DMS79 (cell line): ENCODE results near the gene NDUFA11.
A peak's percentile ranks its signal among the peaks of the same experiment; 100 is the strongest.

Experiments used
- DNase-seq: peaks from one replicate; lab custom pipeline; 2025; lab: John Stamatoyannopoulos, UW

Gene NDUFA11

GRCh38 chr19:5903624-5904351 lies at the start of gene NDUFA11:
TSS of gene NDUFA11 (minus strand) at chr19:5903790. CDS start at chr19:5903708, 82 bp downstream.
- DNase-seq, result peak; percentile 86

- DNase-seq, result no peak
Observed at GRCh38 chr19:5953030-5953589, 49.5 kb upstream of the NDUFA11 start.

DNA sequence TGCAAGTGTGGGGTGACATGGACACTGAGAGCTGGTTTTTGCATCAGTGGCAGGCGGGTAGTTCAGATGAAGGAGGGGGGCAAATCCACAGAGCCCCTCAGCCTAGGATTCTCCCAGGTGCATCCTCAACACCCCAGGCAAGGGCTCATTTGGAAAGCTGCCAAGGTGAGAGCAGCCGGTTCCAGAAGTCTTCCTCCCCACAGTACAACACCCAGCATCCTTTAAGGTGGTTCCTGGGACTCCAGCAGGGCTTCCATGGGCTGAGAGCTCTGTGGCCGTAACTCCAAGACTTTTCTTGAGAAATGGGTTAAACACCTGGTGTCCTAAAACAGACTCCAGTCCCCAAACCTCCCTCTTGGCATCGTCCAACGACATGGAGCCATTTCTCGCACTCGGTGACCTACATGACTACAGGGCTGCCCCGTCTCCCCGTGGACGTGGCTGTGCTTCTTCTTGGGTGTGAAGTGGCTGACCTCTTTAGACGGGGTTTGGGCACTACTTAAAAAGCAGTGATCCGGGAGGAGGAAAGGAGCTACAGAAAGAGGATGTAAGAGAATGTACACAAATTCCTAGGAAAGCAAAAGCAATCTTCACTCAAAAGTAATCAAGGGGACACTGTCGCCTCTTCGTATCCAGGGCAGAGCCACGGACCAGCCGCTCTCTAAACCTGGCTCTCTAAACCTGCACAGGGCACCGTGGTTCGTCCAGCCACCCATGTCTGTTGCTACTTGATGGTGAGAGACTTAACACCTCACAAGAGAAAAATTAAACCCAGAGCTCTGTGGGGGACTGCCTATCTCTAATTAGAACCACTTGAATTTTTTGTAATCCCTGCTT lies 48.8 kb upstream of the NDUFA11 start:
- no peak for DNase-seq

DNA sequence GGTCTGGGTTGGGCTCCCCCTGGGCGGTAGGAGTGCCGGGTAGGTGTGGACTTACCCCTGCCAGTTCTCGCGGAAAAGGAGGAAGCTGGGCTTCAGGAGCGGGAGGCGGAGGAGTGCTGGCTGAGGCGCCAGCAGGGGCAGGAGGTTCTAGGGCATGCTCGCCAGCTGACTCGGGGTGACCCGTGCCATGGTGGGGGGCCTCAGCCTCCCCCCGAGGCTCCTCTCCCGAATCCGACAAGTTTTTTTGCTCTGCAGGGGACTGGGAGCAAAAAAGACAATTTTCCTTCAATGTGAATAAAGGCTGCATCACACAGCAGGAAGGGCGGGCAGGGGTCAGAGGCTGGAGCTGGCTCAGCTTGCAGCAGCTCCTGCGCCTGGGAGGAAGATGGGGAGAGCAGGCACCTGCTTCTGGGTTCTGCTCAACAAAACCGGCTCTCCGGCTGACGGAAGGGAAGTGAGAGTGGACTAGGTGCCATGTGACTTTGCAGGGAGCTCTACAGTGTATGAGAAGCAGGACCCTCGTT lies 47.8 kb upstream of the NDUFA11 start:
- DNase-seq, result no peak

DNA sequence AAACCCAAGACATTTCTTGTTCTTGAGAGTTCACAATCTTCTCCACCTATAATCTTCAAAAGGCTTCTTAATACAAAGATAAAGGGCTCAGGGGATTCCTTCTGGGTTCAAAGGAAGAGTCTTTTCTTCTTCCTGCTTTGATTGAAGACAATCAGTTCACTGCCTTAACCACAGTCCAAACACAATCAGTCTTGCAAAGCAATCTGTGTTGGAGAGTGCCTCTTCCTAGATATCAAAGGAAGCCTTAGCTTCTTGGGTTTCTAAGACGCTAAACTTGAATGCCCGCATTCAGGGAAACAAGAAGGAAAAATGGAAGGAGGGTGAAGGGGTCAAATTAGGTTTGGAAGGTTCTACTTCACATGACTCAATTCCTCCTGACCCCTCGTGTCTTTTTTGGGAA lies 47.2 kb upstream of the NDUFA11 start:
- no peak for DNase-seq

DNA sequence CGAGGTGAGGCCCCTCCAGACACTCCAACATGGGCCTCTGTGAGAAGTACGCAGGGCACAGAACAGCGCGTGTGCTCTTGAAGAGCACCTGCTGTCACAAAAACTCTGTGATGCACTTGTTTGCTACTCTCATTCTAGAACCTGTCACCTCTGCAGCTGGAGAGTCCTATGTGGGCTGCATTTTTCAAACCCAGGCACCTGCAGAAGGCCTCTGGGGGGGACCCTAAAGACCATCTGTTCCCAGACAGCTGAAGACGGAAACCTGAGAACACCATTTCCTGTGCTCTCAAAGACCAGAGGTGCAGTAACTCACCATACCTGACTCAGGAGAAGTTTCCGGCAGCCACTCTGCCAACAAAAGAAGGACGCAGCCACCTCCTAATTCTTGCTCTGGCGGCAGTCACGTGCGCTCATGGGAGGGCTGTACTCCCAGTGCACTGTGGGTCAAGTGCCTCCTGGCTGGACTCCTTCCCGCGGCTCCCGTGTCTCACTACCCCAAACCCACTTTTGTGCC lies 46.3 kb upstream of the NDUFA11 start:
- DNase-seq, result peak; percentile 86

DNA sequence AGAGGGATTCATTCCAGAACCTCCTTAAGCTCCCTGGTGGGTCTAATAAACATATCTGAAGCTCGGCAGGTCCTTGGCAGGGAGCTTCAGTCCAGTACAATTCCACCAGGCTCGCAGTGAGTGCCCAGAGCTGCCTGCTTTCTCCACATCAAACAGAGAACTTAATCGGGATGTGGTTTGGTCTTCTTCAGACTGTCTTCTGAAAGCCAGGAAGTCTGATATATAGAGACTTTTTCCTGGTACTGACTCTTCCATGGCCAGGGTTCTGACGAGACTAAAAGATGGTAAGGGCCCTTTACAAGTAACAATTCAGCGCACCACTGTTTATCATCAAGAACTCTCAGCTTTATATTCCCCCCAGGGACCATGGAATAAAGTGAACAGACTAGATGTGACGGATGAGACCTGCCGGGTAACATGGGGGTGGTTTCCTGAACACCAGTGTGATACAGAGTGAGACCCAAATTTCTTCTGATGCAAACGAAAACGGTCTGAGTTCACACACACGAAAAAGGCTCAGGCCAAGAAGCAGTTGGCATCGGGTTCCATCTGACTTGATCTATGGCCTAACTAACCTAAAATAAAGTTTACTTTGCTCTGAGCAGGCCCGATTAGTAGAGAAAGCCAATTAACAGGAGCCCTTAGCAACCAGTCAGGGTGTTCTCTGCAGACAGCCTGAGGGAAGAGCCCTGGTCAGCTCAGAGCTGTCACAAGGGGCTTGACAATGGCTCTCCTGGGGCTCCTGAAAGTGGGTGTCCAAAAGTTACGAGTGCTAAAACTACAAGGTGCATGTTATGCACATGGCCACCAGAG lies 45.4 kb upstream of the NDUFA11 start:
- DNase-seq, result no peak

DNA sequence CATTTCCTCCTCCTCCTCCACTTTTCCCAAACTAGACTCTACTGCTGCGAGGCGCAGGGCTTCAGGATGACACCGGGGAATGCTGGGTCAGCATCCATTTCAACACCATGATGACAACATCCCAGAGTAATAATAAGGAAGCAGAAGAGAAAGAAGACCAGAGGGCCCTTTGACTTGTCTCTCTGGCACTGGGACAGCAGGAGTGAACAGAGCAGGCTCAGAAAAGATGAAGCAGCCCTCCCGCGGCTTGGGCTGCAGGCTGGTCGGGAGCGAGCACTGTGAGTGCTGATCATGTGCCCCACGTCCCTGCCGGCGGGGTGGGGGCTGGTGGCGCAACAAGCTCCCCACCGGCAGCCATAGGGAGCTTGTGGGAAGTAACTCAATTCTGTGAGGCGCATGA lies 43.8 kb upstream of the NDUFA11 start:
- no peak for DNase-seq

DNA sequence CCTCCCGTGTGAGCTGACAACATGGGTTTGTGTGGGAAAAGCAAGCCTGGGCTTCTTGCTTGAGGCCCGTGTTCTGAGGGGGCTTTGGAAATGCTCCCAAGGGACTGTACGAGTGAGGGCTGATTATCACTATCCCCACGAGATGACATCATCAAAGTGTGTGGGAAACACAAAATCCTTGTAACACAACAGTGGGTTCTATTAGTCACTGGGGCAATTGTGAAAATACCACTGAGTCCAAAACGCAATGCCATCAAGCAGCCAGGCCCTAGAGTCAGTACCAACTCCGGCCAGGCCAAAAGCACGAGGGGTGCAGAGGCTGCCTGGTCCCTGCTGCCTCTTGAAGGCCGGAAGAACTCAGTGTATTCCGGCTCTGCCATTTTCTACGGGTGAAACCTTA lies 40.0 kb upstream of the NDUFA11 start:
- DNase-seq, result no peak

DNA sequence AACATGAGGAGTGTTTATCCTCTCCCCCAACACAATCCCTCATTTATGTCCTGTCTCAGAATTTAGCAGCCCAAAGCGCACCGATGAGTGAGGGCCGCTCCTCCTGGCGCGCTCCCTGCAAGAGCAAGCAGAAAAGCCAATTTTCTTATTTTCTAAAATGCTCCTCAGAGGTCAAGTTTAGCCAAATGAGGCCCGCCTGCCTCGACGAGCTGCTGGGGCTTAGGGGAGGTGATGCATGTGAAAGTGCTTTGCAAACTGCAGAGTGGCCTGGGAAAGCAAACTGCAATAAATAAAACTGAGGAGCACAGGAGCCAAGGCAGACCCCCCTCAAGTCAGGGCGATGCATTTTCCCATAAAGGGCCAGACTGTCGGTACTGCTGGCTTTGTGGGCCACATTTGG lies 39.5 kb upstream of the NDUFA11 start:
- no peak for DNase-seq

GRCh38 chr19:5941673-5942072 lies 38.1 kb upstream of the NDUFA11 start:
- DNase-seq, result no peak

- no peak for DNase-seq
Observed at GRCh38 chr19:5940260-5941208, 36.9 kb upstream of the NDUFA11 start.

- DNase-seq, result no peak
Observed at GRCh38 chr19:5937550-5937949, 34.0 kb upstream of the NDUFA11 start.

DNA sequence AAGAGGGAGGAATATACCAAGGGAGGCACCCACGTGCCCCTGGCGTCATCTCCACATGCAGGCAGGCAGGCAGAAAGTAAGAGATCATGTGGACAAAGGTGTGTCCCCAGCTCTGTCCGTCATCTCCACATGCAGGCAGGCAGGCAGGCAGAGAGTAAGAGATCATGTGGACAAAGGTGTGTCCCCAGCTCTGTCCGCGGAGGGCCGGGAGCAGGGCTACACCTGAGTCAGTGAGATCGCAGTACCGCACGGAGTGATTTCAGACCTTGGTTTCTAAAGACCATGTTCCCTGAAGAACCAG lies 32.7 kb upstream of the NDUFA11 start:
- DNase-seq, result no peak

DNA sequence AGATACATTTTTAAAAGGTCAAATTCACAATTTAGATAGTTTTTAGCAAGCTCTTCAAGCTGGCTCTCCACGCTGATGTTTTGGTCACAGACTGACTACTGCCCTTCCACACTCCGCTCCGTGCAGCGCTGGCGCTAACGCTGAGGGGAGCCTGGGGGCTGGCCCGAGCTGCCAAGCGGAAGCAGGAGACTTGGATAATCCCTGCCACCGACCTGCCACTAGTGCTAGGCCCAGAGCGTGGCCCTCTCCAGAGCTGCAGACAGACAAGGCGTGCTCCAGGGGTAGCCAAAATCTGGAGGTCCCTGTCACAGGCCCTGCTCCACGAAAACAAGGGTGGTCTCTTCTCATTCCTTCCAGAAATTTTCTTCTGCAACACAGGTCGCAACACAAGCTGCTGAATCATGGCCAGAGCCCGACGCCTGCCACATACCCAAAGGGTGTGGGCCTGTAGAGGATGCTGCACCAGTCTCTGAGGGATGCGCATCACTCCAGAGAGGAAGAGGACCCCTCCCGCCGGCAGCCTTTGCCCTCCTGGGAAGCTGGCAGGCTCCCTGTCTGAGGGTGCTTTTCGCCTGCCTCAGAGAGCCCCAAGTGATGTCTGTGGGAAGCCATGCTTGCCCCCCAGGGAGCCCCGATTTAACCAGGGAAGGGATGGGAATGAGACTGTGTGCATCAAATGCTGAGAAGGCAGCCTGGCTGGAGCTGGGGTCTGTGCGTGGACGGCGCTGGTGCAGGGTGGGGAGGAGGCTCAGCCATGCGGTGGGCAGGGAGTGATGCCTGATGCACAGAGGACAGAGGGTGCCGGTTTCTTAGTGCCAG lies 32.1 kb upstream of the NDUFA11 start:
- DNase-seq, result no peak

DNA sequence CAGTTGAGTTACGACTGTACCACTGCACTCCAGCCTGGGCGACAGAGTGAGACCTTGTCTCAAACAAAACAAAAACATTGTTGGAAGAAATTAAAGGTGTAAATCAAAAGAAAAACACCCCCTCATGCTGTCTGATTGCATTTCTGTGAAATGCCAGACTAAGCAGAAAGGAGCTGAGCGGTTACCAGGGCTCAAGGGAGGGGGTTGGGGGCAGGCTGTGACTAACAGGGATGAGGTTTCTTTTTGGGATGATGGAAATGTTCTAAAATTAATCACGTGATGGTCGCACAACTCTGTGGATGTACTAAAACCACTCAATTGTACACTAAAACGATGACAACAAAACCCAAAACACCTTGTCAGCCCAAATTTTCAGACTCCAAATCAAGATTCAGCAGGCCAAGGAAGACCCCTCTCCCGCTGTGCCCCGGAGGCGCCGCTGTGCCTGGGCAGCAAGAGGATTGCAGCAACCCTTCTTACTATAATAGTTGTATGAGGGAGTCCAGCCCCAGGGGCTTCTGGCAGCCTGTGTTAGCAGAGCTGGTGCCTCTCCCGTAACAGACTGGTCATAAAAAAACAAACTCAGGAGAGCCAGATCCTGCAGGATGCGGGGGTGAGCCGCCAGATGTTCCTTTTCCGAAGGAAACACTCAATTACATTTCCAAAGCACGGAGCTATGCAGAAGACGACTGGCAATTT lies 31.3 kb upstream of the NDUFA11 start:
- DNase-seq, result no peak

DNA sequence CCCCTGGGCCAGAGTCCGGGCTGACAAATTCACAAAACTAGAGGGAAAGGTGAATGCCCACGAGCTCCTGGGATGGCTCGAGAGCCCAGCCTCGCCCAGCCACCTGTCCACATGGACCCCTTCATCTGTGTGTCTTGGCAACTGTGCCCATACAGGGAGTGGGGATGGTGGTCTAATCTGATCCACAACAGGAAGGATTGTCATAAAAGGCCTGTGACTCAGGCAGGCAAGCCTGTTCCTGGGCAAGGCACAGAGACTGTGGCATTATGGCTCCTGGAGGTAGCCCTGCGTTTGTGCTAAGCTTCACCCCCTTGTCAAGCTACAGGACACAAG lies 30.4 kb upstream of the NDUFA11 start:
- DNase-seq, result no peak

DNA sequence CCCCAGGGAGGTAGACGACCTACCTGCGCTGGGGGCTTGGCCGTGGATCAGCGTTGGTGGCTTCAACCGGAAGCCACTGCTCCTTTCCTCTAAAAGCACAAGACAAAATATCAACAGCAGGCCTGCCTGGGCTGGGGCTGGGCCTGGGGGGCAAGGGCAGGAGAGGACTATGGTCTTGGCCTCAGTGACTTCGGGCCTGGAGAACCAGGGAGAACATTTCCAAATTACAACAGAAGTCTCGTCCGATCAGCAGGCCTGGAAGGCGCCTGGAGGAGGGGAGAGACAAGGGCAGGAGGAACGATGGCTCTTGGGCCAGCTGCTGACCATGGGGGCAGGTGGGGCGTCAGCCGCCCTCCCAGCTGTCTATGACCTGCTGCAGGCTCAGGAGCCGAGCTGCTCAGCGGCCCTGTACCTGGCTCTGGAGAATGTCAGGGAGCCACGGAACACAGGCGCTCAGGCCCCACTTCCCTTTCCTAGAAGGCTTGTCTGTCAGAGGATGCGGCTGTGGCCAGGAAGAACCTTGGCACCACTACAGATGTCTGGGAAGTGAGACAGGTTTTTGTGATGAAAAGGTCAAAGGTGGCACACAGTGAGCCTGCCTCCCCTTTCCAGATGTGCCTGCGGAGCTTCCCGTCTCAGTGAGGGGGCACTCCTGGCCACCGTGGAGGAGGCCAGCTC lies 29.9 kb upstream of the NDUFA11 start:
- DNase-seq, result no peak
